ENCODE measurements around the gene TMEM240. TPM values are rescaled to one million over a fixed set of nuclear protein-coding genes. Genes with fewer than 3 reads are reported as not detected.

Gene TMEM240
- total RNA-seq, 1 donor from 2014 or later = 0.31 TPM

GRCh38 chr1:1556505-1556904 is 16.1 kb upstream of the TMEM240 start:
- no peak for TF ChIP-seq CTCF (IDR thresholded peaks at IDR 0.05)
- Mint-ChIP-seq H3K27me3 (no peaks in the 10 kb centered on the region), H3K4me1 (peaks cover 1% of the 10 kb centered on the region), H3K36me3 (ENCODE audit: low read depth) (peaks cover 9% of the 10 kb centered on the region), H3K27ac (peak overlapping the region; percentile 41), H3K4me3 (no peak overlapping the region), H3K9me3 (no peaks in the 10 kb centered on the region)
- ChIA-PET CTCF (no interaction called here), POLR2A (no interaction called here)
- no peak for DNase-seq
- no peak for ATAC-seq (ENCODE audit: low read depth)
- intact Hi-C loops (cut with micrococcal nuclease) = no loop called here

- Mint-ChIP-seq H3K36me3 (ENCODE audit: low read depth) (peaks cover 2% of the 10 kb centered on the region), H3K27me3 (no peaks in the 10 kb centered on the region), H3K9me3 (no peaks in the 10 kb centered on the region), H3K27ac (no peak overlapping the region), H3K4me3 (no peak overlapping the region), H3K4me1 (peaks cover 1% of the 10 kb centered on the region)
- ChIA-PET CTCF (no interaction called here), POLR2A (no interaction called here)
- TF ChIP-seq CTCF (IDR thresholded peaks at IDR 0.05) = no peak
- DNase-seq (no peak), ATAC-seq (ENCODE audit: low read depth) (no peak)
- intact Hi-C loops (cut with micrococcal nuclease) = no loop called here
Observed at GRCh38 chr1:1554926-1555915, 14.8 kb upstream of the TMEM240 start.

GRCh38 chr1:1554550-1554925 is 14.1 kb upstream of the TMEM240 start:
- Mint-ChIP-seq H3K4me3 (no peak overlapping the region), H3K27me3 (no peaks in the 10 kb centered on the region), H3K4me1 (peaks cover 1% of the 10 kb centered on the region), H3K27ac (no peak overlapping the region), H3K9me3 (no peaks in the 10 kb centered on the region), H3K36me3 (ENCODE audit: low read depth) (peaks cover 2% of the 10 kb centered on the region)
- ATAC-seq (ENCODE audit: low read depth) (no peak), DNase-seq (no peak)
- no peak for TF ChIP-seq CTCF (IDR thresholded peaks at IDR 0.05)
- ChIA-PET CTCF (no interaction called here), POLR2A (no interaction called here)
- intact Hi-C loops (cut with micrococcal nuclease) = no loop called here

- ChIA-PET CTCF (no interaction called here), POLR2A (no interaction called here)
- DNase-seq (no peak), ATAC-seq (ENCODE audit: low read depth) (no peak)
- Mint-ChIP-seq H3K4me3 (no peak overlapping the region), H3K9me3 (no peaks in the 10 kb centered on the region), H3K27ac (no peak overlapping the region), H3K27me3 (no peaks in the 10 kb centered on the region), H3K36me3 (ENCODE audit: low read depth) (peaks cover 2% of the 10 kb centered on the region), H3K4me1 (peaks cover 1% of the 10 kb centered on the region)
- TF ChIP-seq CTCF (IDR thresholded peaks at IDR 0.05) = no peak
- intact Hi-C loops (cut with micrococcal nuclease) = no loop called here
Observed at GRCh38 chr1:1553821-1554494, 13.5 kb upstream of the TMEM240 start.

GRCh38 chr1:1552263-1552639 is 11.8 kb upstream of the TMEM240 start:
- Mint-ChIP-seq H3K4me1 (peaks cover 1% of the 10 kb centered on the region), H3K27ac (no peak overlapping the region), H3K36me3 (ENCODE audit: low read depth) (peaks cover 2% of the 10 kb centered on the region), H3K9me3 (no peaks in the 10 kb centered on the region), H3K4me3 (no peak overlapping the region), H3K27me3 (no peaks in the 10 kb centered on the region)
- ChIA-PET POLR2A (no interaction called here), CTCF (no interaction called here)
- TF ChIP-seq CTCF (IDR thresholded peaks at IDR 0.05) = no peak
- ATAC-seq (ENCODE audit: low read depth) = no peak
- intact Hi-C loops (cut with micrococcal nuclease) = no loop called here
- DNase-seq = no peak

All from activated B cell treated with CpG ODN at 0.5 μM for 24 hours (primary cell).